ENCODE data around the gene AQP12B.

DNA sequence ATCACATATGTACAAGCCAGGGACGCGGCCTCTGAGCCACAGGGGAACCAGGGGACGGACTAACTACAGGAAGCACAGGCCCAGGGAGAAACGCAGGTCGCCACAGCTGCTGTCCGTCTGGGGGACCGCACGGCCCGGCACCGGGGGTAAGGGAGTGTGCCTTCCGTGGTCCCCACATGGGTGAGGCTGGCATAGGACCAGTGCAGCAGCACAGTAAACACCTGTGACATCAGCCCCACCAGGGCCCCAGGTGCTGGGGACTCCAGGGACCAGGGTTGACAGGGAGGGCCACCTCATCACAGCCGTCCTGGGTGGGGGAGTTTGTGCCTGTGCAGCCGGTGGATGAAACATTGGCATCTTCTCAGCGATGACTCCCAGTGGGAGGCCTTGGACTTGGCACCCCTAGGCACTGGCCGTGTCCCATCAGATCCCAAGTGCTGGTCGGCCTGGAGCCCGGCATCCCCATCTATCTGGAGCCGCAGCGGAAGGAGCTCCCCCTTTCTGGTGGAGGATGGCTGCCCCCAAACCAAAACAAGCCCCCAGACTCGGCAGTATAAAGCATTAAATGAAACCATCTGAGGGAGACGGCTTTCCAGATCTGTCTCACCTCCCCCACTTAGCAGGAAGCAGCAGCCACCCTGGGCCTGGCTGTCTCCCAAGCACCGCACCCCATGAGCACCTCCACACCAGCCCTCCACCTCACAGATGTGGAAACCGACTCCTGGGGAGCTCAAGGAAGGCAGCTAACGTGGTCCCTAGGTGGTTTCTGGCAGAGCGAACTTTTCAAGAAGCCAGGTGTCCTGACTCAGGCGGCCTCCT is 31.5 kb upstream of the AQP12B start:
- TF ChIP-seq, protein P1, sequence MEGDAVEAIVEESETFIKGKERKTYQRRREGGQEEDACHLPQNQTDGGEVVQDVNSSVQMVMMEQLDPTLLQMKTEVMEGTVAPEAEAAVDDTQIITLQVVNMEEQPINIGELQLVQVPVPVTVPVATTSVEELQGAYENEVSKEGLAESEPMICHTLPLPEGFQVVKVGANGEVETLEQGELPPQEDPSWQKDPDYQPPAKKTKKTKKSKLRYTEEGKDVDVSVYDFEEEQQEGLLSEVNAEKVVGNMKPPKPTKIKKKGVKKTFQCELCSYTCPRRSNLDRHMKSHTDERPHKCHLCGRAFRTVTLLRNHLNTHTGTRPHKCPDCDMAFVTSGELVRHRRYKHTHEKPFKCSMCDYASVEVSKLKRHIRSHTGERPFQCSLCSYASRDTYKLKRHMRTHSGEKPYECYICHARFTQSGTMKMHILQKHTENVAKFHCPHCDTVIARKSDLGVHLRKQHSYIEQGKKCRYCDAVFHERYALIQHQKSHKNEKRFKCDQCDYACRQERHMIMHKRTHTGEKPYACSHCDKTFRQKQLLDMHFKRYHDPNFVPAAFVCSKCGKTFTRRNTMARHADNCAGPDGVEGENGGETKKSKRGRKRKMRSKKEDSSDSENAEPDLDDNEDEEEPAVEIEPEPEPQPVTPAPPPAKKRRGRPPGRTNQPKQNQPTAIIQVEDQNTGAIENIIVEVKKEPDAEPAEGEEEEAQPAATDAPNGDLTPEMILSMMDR (IDR thresholded peaks at IDR 0.05) = no peak
- no peak for TF ChIP-seq POLR2A (IDR thresholded peaks at IDR 0.05)
